ENCODE results near the gene EDN2.

EDN2 gene

GRCh38 chr1:41440321-41441085, 44.0 kb downstream of the EDN2 start:
- no peak for DNase-seq

GRCh38 chr1:41439234-41439633, 45.2 kb downstream of the EDN2 start:
- no peak for DNase-seq

GRCh38 chr1:41438711-41439110, 45.8 kb downstream of the EDN2 start:
- no peak for DNase-seq

GRCh38 chr1:41437011-41437355, 47.5 kb downstream of the EDN2 start:
- DNase-seq, result no peak

- no peak for DNase-seq
These were observed 48.0 kb downstream of the EDN2 start for GRCh38 chr1:41436281-41437010.

- DNase-seq, result no peak
These were observed 48.8 kb downstream of the EDN2 start for GRCh38 chr1:41435570-41436178.

GRCh38 chr1:41434748-41435449, 49.6 kb downstream of the EDN2 start:
- no peak for DNase-seq

GRCh38 chr1:41434306-41434705, 50.2 kb downstream of the EDN2 start:
- no peak for DNase-seq

GRCh38 chr1:41433501-41433900, 51.0 kb downstream of the EDN2 start:
- DNase-seq, result no peak

GRCh38 chr1:41432481-41433280, 51.8 kb downstream of the EDN2 start:
- peak in 52 of 56 donors; percentile 15 to 89 (median 77) for DNase-seq

GRCh38 chr1:41431490-41432350, 52.8 kb downstream of the EDN2 start:
- peak in 1 of 56 donors; percentile 9 for DNase-seq

GRCh38 chr1:41430582-41430981, 53.9 kb downstream of the EDN2 start:
- DNase-seq, result no peak

- no peak for DNase-seq
These were observed 54.4 kb downstream of the EDN2 start for GRCh38 chr1:41430069-41430468.

- DNase-seq, result no peak
These were observed 54.8 kb downstream of the EDN2 start for GRCh38 chr1:41429641-41430035.
